Measurements from ENCODE around the gene USP21.

- TF ChIP-seq CTCF (IDR thresholded peaks at IDR 0.05) (no peak), POLR2A (IDR thresholded peaks at IDR 0.05) (peak; percentile 20)
These were observed 26.0 kb downstream of the USP21 start for GRCh38 chr1:161185282-161185682.
